GM19025 (cell line): ENCODE results near the gene BCKDHA.

Experiments used
- ATAC-seq: cut with Tn5 transposase; IDR thresholded peaks from one replicate; pipeline ENCODE4 v1.9.1; 2021; ENCODE audit warnings: mild to moderate bottlenecking, low read depth, moderate library complexity; ENCODE audit not compliant: unreplicated experiment

Gene BCKDHA

GRCh38 chr19:41397086-41398049 is at the start of gene BCKDHA, which contains the start of gene EXOSC5:
BCKDHA (plus strand) TSS chr19:41397818; CDS start chr19:41397828, 10 bp downstream.
EXOSC5 (minus strand) TSS chr19:41397359; CDS start chr19:41397328, 31 bp downstream.
- peak; percentile 88 for ATAC-seq

- ATAC-seq, result no peak
Measured at GRCh38 chr19:41350735-41351338, 46.8 kb upstream of the BCKDHA start.

GRCh38 chr19:41351339-41352245 is 46.0 kb upstream of the BCKDHA start:
- ATAC-seq, result peak; percentile 47

GRCh38 chr19:41352279-41352608 is 45.4 kb upstream of the BCKDHA start:
- ATAC-seq, result no peak

GRCh38 chr19:41352609-41353465 is 44.8 kb upstream of the BCKDHA start:
- ATAC-seq, result no peak

GRCh38 chr19:41353466-41354342 is 43.9 kb upstream of the BCKDHA start, which contains the start of gene TGFB1:
TGFB1 (minus strand) TSS chr19:41353922; CDS start chr19:41353044, 878 bp downstream.
- no peak for ATAC-seq

GRCh38 chr19:41354343-41354953 is 43.2 kb upstream of the BCKDHA start:
- ATAC-seq, result no peak

GRCh38 chr19:41355035-41355434 is 42.6 kb upstream of the BCKDHA start:
- ATAC-seq, result no peak

GRCh38 chr19:41355802-41356201 is 41.8 kb upstream of the BCKDHA start:
- ATAC-seq, result no peak

- no peak for ATAC-seq
Measured at GRCh38 chr19:41356984-41357739, 40.5 kb upstream of the BCKDHA start.

GRCh38 chr19:41357746-41358145 is 39.9 kb upstream of the BCKDHA start:
- no peak for ATAC-seq

GRCh38 chr19:41359741-41360140 is 37.9 kb upstream of the BCKDHA start:
- no peak for ATAC-seq

GRCh38 chr19:41362143-41362847 is 35.3 kb upstream of the BCKDHA start:
- ATAC-seq, result no peak

- no peak for ATAC-seq
Measured at GRCh38 chr19:41363371-41363752, 34.3 kb upstream of the BCKDHA start.

- ATAC-seq, result peak; percentile 79
Measured at GRCh38 chr19:41363753-41364523, 33.7 kb upstream of the BCKDHA start, which contains the start of gene B9D2. B9D2 (minus strand) TSS chr19:41364149; CDS start chr19:41363519, 630 bp downstream.
